SK-N-SH (cell line): ENCODE measurements around the gene PIGZ. TPM values are rescaled to one million over a fixed set of nuclear protein-coding genes. Genes with fewer than 3 reads are reported as not detected.

Source experiments
- CTCF ChIA-PET: fragments of 300-600, 350-600 bp; formaldehyde crosslinking; extraction: SDS; loops from one replicate; lab custom pipeline; 2021; lab: Yijun Ruan, JAX
- POLR2A ChIA-PET: fragments of 350-600 bp; sonication (Branson Sonifier 250); formaldehyde crosslinking; extraction: SDS; loops from one replicate; lab custom pipeline; 2020; ENCODE audit warnings: antibody characterized with exemption, inconsistent platforms; lab: Yijun Ruan, JAX
- DNase-seq: peaks from one replicate; pipeline ENCODE4 v3.0.0; 2012
- H2AFZ ChIP-seq: fragments of 200-600 bp; sonication (generic); 2 replicates; pipeline ENCODE4 v1.8.1; 2016; ENCODE audit warnings: antibody characterized with exemption, mild to moderate bottlenecking, low read depth
- H3F3A ChIP-seq: fragments of 200-600 bp; sonication (generic); replicated peaks from 2 replicates; pipeline ENCODE3; 2016; ENCODE audit warnings: antibody characterized with exemption, mild to moderate bottlenecking; ENCODE audit not compliant: insufficient read depth
- H3K27ac ChIP-seq, 2 experiments: fragments of 200-500 bp in 1 of 2; fragments of 200-600 bp in 1 of 2; sonication (Bioruptor generic) in 1 of 2; sonication (generic), shearing (Covaris generic) in 1 of 2; 2 replicates each; pipeline versions ENCODE4 v1.5.1 to v1.6.1; 2014 to 2016; ENCODE audit warnings: low read depth in 2 of 2, inconsistent platforms in 1 of 2, low read length in 1 of 2, mild to moderate bottlenecking in 1 of 2, mixed read lengths in 1 of 2
- H3K27me3 ChIP-seq: fragments of 200-600 bp; sonication (generic), shearing (Covaris generic); 2 replicates; pipeline ENCODE4 v1.6.1; 2016; ENCODE audit warnings: mixed run types; ENCODE audit not compliant: insufficient read depth
- H3K36me3 ChIP-seq, 2 experiments: fragments of 200-500 bp in 1 of 2; fragments of 200-600 bp in 1 of 2; sonication (Bioruptor generic) in 1 of 2; sonication (generic) in 1 of 2; replicated peaks in 1 of 2; 2 replicates each; pipeline versions ENCODE3 to v1.5.1; 2014 to 2016; ENCODE audit warnings: low read length in 1 of 2, mild to moderate bottlenecking in 1 of 2; ENCODE audit not compliant: insufficient read depth in 2 of 2, control insufficient read depth in 1 of 2
- H3K4me1 ChIP-seq, 2 experiments: fragments of 200-500 bp in 1 of 2; fragments of 200-600 bp in 1 of 2; sonication (Bioruptor generic) in 1 of 2; sonication (generic), shearing (Covaris generic) in 1 of 2; 2 replicates each; pipeline versions ENCODE4 v1.5.1 to v1.6.1; 2014 to 2016; ENCODE audit warnings: low read depth in 1 of 2, low read length in 1 of 2, mixed run types in 1 of 2; ENCODE audit not compliant: insufficient read depth in 2 of 2, control insufficient read depth in 1 of 2
- H3K4me2 ChIP-seq: fragments of 200-600 bp; sonication (generic), shearing (Covaris generic); 2 replicates; pipeline ENCODE4 v1.6.1; 2017; ENCODE audit warnings: mixed run types
- H3K4me3 ChIP-seq, 2 experiments: fragments of 200-500 bp in 1 of 2; fragments of 200-600 bp in 1 of 2; sonication (Bioruptor generic) in 1 of 2; sonication (generic), shearing (Covaris generic) in 1 of 2; 2 replicates each; pipeline versions ENCODE4 v1.5.1 to v1.8.1; 2014 to 2016; ENCODE audit warnings: low read depth in 2 of 2, inconsistent platforms in 1 of 2, low read length in 1 of 2, mild to moderate bottlenecking in 1 of 2, mixed read lengths in 1 of 2, moderate library complexity in 1 of 2
- H3K79me2 ChIP-seq: fragments of 200-600 bp; sonication (generic); 2 replicates; pipeline ENCODE4 v1.8.1; 2017; ENCODE audit warnings: mild to moderate bottlenecking; ENCODE audit not compliant: insufficient read depth
- H3K9ac ChIP-seq: fragments of 200-600 bp; sonication (generic); 2 replicates; pipeline ENCODE4 v1.6.1; 2017; ENCODE audit warnings: mixed run types
- H3K9me2 ChIP-seq: fragments of 200-600 bp; sonication (generic); 2 replicates; pipeline ENCODE4 v1.6.1; 2017; ENCODE audit warnings: mixed run types
- H3K9me3 ChIP-seq: fragments of 200-600 bp; sonication (generic); 2 replicates; pipeline ENCODE4 v1.6.1; 2017; ENCODE audit warnings: mixed run types, mild to moderate bottlenecking, moderate library complexity
- H4K20me1 ChIP-seq: fragments of 200-600 bp; sonication (generic); 2 replicates; pipeline ENCODE4 v1.6.1; 2017; ENCODE audit warnings: mild to moderate bottlenecking, mixed run types; ENCODE audit not compliant: insufficient read depth
- EP300 ChIP-seq, 2 experiments: IDR thresholded peaks; 2 replicates each; pipeline versions ENCODE4 v1.4.0 to v1.6.1; 2012; ENCODE audit warnings: borderline replicate concordance in 1 of 2, low read depth in 1 of 2, low read length in 1 of 2
- FOSL2 ChIP-seq: IDR thresholded peaks from 2 replicates; pipeline ENCODE4 v1.4.0; 2012; ENCODE audit warnings: low read depth, mild to moderate bottlenecking, moderate library complexity, borderline replicate concordance
- FOXM1 ChIP-seq: IDR thresholded peaks from 2 replicates; pipeline ENCODE4 v1.4.0; 2012; ENCODE audit warnings: low read depth, mild to moderate bottlenecking
- JUND ChIP-seq: IDR thresholded peaks from 2 replicates; pipeline ENCODE4 v1.4.0; 2012
- MEF2A ChIP-seq: IDR thresholded peaks from 2 replicates; pipeline ENCODE4 v1.4.0; 2012; ENCODE audit warnings: low read depth, borderline replicate concordance
- NFIC ChIP-seq: IDR thresholded peaks from 2 replicates; pipeline ENCODE4 v1.4.0; 2012; ENCODE audit warnings: borderline replicate concordance
- NRF1 ChIP-seq: IDR thresholded peaks from 2 replicates; pipeline ENCODE4 v1.6.1; 2012; ENCODE audit warnings: low read depth, mild to moderate bottlenecking, low read length
- RCOR1 ChIP-seq: fragments of 150-350 bp; IDR thresholded peaks from 2 replicates; pipeline ENCODE4 v1.6.1; 2017; ENCODE audit warnings: antibody characterized with exemption, low read length
- SIN3A ChIP-seq: IDR thresholded peaks from 2 replicates; pipeline ENCODE4 v1.6.1; 2012; ENCODE audit warnings: low read depth, mild to moderate bottlenecking, low read length, moderate library complexity, borderline replicate concordance
- WGBS: methylation state at CpG from one replicate; pipeline ENCODE4 v1.1.6; 2017; ENCODE audit warnings: low lambda C conversion rate; 5-methylcytosine and 5-hydroxymethylcytosine counted together
- polyA plus RNA-seq, 3 experiments: library from polyadenylated mRNA; depleted of rRNA; stranded (reverse); fragments of >200 nt; gene quantifications; 2 replicates each; pipeline ENCODE4 v1.2.3, GENCODE V29; 2012
- TF ChIP-seq, protein P1 (sequence below): IDR thresholded peaks from 2 replicates; pipeline ENCODE4 v1.4.0; 2012; ENCODE audit warnings: low read depth, borderline replicate concordance
- TF ChIP-seq, protein P2 (sequence below): fragments of 150-350 bp; IDR thresholded peaks from 2 replicates; pipeline ENCODE4 v1.6.1; 2017; ENCODE audit warnings: antibody characterized with exemption, low read length, low read depth, borderline replicate concordance

Gene PIGZ, protein sequence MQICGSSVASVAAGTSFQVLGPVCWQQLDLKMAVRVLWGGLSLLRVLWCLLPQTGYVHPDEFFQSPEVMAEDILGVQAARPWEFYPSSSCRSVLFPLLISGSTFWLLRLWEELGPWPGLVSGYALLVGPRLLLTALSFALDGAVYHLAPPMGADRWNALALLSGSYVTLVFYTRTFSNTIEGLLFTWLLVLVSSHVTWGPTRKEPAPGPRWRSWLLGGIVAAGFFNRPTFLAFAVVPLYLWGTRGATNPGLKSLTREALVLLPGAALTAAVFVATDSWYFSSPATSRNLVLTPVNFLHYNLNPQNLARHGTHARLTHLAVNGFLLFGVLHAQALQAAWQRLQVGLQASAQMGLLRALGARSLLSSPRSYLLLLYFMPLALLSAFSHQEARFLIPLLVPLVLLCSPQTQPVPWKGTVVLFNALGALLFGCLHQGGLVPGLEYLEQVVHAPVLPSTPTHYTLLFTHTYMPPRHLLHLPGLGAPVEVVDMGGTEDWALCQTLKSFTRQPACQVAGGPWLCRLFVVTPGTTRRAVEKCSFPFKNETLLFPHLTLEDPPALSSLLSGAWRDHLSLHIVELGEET
- polyA plus RNA-seq (2012; rRNA removed) = 4.1 and 5.0 TPM in 2 replicates
- 2.6 and 3.5 TPM in 2 replicates for polyA plus RNA-seq (2012; cell fraction: cytosol; rRNA removed)
- 13.7 and 18.2 TPM in 2 replicates for polyA plus RNA-seq (2012; cell fraction: nucleus; rRNA removed)

DNA sequence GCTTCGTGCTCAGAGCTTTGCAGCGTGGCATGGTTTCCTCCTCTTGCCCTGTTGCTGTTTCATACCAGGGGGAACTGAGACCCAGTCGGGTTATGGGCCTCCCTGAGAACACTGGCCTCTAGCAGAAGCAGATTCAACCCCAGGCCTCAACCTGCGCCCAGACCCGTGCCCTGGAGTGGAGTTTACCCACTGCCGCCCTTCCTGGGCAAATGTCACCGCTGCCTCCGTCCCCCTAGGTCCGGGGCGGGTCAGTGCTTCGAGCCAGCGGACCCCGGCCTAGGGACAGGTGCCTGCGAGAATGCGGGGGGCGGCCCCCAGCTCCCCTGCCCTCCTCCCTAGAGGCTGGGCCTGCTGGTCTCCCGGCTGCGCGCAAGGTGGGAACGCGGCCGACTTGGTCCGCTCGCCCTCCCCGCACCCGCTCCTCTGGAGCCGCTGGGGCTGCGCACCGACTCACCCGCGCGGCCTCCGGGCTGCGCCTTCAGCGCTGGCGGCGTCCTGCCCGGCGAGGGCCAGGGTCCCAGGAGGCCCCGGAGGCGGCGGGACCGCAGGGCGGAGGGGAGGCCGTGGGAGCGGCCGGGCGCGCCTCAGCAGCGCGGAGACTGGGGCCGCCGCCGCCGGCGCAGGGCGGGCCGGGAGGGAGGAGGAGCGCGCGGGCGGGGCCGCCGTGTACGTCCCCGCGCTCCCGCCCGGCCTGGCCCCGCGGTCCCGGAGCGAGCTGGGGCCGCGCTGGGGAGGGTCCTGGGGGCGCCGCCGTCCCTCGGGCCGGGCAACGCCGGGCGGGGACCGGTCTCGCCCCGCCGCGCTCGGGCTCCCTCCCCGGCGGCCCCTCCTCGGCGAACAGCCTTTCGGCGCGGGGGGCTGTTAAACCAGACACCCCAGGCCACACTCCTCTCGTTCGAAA lies at the start of gene PIGZ:
TSS of gene PIGZ (minus strand) at position 601 of the 901 bp plus-strand sequence. CDS start 16,802 bp downstream, outside the sequence.
- H3K79me2 ChIP-seq = no peaks in the 10 kb centered on the region
- peak within 1 kb of the TSS; percentile 64 to 76 for H3K4me3 ChIP-seq
- no peaks in the 10 kb centered on the region for H4K20me1 ChIP-seq
- H3K9me2 ChIP-seq = no peaks in the 10 kb centered on the region
- WGBS = 36% methylated on average over 5 of the region's 98 CpGs
- no peak within 1 kb of the TSS for H3K27ac ChIP-seq
- ChIA-PET POLR2A (no interaction called here), CTCF (interaction anchor here (1.0 to 3.7 kb wide), 14 partner anchors 14 to 541 kb away, joined by 3 to 16 read pairs (median 5); partner anchors contain the start of genes NCBP2 and SENP5)
- H3K4me1 ChIP-seq = peaks cover 0 to 6% of the 10 kb centered on the region in 2 experiments; a peak in 1 of 4 replicates
- peak within 1 kb of the TSS; percentile 91 for H2AFZ ChIP-seq
- no peaks in the 10 kb centered on the region for H3K27me3 ChIP-seq
- no peaks in the 10 kb centered on the region for H3K9me3 ChIP-seq
- no peak for TF ChIP-seq NRF1
- TF ChIP-seq NFIC = no peak
- no peak for TF ChIP-seq FOSL2
- no peak for TF ChIP-seq EP300 (IDR thresholded peaks at IDR 0.05; ENCODE audit: borderline replicate concordance in 1 of 2, low read depth in 1 of 2, low read length in 1 of 2)
- no peak for TF ChIP-seq RCOR1
- TF ChIP-seq SIN3A = no peak
- no peak for TF ChIP-seq JUND
- no peak for TF ChIP-seq MEF2A
- no peak for TF ChIP-seq FOXM1
- TF ChIP-seq, protein P1, sequence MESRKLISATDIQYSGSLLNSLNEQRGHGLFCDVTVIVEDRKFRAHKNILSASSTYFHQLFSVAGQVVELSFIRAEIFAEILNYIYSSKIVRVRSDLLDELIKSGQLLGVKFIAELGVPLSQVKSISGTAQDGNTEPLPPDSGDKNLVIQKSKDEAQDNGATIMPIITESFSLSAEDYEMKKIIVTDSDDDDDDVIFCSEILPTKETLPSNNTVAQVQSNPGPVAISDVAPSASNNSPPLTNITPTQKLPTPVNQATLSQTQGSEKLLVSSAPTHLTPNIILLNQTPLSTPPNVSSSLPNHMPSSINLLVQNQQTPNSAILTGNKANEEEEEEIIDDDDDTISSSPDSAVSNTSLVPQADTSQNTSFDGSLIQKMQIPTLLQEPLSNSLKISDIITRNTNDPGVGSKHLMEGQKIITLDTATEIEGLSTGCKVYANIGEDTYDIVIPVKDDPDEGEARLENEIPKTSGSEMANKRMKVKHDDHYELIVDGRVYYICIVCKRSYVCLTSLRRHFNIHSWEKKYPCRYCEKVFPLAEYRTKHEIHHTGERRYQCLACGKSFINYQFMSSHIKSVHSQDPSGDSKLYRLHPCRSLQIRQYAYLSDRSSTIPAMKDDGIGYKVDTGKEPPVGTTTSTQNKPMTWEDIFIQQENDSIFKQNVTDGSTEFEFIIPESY = no peak
- TF ChIP-seq, protein P2, sequence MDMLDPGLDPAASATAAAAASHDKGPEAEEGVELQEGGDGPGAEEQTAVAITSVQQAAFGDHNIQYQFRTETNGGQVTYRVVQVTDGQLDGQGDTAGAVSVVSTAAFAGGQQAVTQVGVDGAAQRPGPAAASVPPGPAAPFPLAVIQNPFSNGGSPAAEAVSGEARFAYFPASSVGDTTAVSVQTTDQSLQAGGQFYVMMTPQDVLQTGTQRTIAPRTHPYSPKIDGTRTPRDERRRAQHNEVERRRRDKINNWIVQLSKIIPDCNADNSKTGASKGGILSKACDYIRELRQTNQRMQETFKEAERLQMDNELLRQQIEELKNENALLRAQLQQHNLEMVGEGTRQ = no peak
- DNase-seq = peak; percentile 86
- H3K4me2 ChIP-seq = peak within 1 kb of the TSS; percentile 93
- no peaks in the 10 kb centered on the region for H3K36me3 ChIP-seq
- H3F3A ChIP-seq = no peaks in the 10 kb centered on the region
- peak within 1 kb of the TSS; percentile 54; the same call in 1 of the 2 replicates for H3K9ac ChIP-seq
